DOHH2 (cell line): Measurements from ENCODE around the gene LRRC32.

ENCODE experiments used
- H3F3A ChIP-seq: fragments of 200-600 bp; sonication (generic), shearing (Covaris generic); 2 replicates; pipeline ENCODE4 v1.6.0; 2016; ENCODE audit warnings: antibody characterized with exemption, mild to moderate bottlenecking; ENCODE audit not compliant: control insufficient read depth, insufficient read depth
- H3K27ac ChIP-seq: fragments of 200-600 bp; sonication (generic); 2 replicates; pipeline ENCODE4 v1.5.1; 2014; ENCODE audit warnings: low read depth, mild to moderate bottlenecking, low read length, moderate library complexity
- H3K27me3 ChIP-seq: fragments of 200-600 bp; sonication (generic); 2 replicates; pipeline ENCODE4 v1.6.1; 2014; ENCODE audit warnings: mild to moderate bottlenecking, low read length, mixed read lengths; ENCODE audit not compliant: control insufficient read depth
- H3K36me3 ChIP-seq: fragments of 200-600 bp; sonication (generic); 2 replicates; pipeline ENCODE4 v1.6.1; 2014; ENCODE audit warnings: mild to moderate bottlenecking, low read length, moderate library complexity, mixed read lengths; ENCODE audit not compliant: control insufficient read depth
- H3K4me1 ChIP-seq: fragments of 200-600 bp; sonication (generic); 2 replicates; pipeline ENCODE4 v1.6.1; 2014; ENCODE audit warnings: mild to moderate bottlenecking, low read length, mixed read lengths; ENCODE audit not compliant: control insufficient read depth
- H3K4me2 ChIP-seq: fragments of 200-600 bp; sonication (generic); 2 replicates; pipeline ENCODE4 v1.6.0; 2014; ENCODE audit warnings: mild to moderate bottlenecking, low read length, moderate library complexity
- H3K4me3 ChIP-seq: fragments of 200-600 bp; sonication (generic); 2 replicates; pipeline ENCODE4 v1.5.1; 2014; ENCODE audit warnings: mild to moderate bottlenecking, low read length, mixed read lengths
- H3K79me2 ChIP-seq: fragments of 200-600 bp; sonication (generic); 2 replicates; pipeline ENCODE4 v1.6.1; 2014; ENCODE audit warnings: mild to moderate bottlenecking, low read length, mixed read lengths; ENCODE audit not compliant: control insufficient read depth
- H3K9me2 ChIP-seq: fragments of 200-600 bp; sonication (generic); replicated peaks from 2 replicates; pipeline ENCODE4 v1.6.1; 2014; ENCODE audit warnings: mild to moderate bottlenecking, low read length, mixed read lengths; ENCODE audit not compliant: control insufficient read depth
- H3K9me3 ChIP-seq: fragments of 200-600 bp; sonication (generic); 2 replicates; pipeline ENCODE4 v1.6.1; 2014; ENCODE audit warnings: antibody characterized with exemption, low read length, mixed read lengths; ENCODE audit not compliant: control insufficient read depth, insufficient read depth
- H4K20me1 ChIP-seq: fragments of 200-600 bp; sonication (generic); 2 replicates; pipeline ENCODE4 v1.6.0; 2014; ENCODE audit warnings: low read depth, mild to moderate bottlenecking, antibody characterized with exemption, low read length, moderate library complexity; ENCODE audit not compliant: control insufficient read depth, insufficient read depth
- EZH2phosphoT487 ChIP-seq: fragments of 200-600 bp; sonication (generic); IDR thresholded peaks from 2 replicates; pipeline ENCODE4 v1.6.1; 2017; ENCODE audit warnings: borderline replicate concordance, mild to moderate bottlenecking, antibody characterized with exemption, low read length, moderate library complexity, mixed read lengths
- TF ChIP-seq, protein P1 (sequence below): fragments of 200-600 bp; sonication (generic); IDR thresholded peaks from one replicate; pipeline ENCODE4 v1.5.1; 2014; ENCODE audit warnings: antibody characterized with exemption, mild to moderate bottlenecking, low read depth, low read length; ENCODE audit not compliant: poor library complexity, severe bottlenecking

The LRRC32 gene

DNA sequence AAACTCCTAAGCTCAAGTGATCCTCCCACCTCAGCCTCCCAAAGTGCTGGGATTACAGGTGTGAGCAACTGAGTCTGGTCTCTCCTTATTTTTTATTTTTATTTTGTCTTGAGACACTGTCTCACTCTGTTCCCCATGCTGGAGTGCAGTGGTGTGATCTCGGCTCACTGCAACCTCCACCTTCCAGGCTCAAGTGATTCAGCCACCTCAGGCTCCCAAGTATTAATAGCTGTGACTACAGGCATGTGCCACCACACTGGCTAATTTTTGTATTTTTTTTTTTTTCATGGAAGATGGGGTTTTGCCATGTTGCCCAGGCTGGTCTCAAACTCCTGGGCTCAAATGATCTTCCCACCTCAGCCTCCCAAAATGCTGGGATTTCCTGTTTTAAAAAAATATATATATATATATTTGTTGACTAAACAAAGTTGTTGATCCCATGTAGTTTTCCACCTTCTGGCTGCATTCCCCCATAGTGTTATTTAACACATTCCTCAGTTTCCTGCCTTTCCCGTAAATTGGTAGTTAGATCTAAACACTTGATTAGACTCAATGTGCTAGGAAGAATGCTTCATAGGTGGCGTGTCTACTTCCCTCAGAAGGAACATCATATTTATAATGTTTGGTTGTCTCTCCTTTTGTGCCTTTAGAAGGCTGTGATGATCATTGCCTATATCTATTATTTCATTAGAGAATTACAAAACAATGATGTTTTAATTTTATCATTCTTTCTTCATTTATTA lies 38.8 kb downstream of the LRRC32 start:
- H3K9me2 ChIP-seq = no peaks in the 10 kb centered on the region
- peaks cover 77% of the 10 kb centered on the region for H3K4me1 ChIP-seq
- no peak overlapping the region for H3K4me3 ChIP-seq
- peaks cover 18% of the 10 kb centered on the region for H3F3A ChIP-seq
- no peaks in the 10 kb centered on the region for H3K79me2 ChIP-seq
- H3K4me2 ChIP-seq = no peak overlapping the region
- H3K36me3 ChIP-seq = no peaks in the 10 kb centered on the region; the same call in 1 of the 2 replicates
- H3K9me3 ChIP-seq = no peaks in the 10 kb centered on the region
- H4K20me1 ChIP-seq = no peaks in the 10 kb centered on the region
- no peak overlapping the region for H3K27ac ChIP-seq
- H3K27me3 ChIP-seq = no peaks in the 10 kb centered on the region
- TF ChIP-seq EZH2phosphoT487 = no peak
- TF ChIP-seq, protein P1, sequence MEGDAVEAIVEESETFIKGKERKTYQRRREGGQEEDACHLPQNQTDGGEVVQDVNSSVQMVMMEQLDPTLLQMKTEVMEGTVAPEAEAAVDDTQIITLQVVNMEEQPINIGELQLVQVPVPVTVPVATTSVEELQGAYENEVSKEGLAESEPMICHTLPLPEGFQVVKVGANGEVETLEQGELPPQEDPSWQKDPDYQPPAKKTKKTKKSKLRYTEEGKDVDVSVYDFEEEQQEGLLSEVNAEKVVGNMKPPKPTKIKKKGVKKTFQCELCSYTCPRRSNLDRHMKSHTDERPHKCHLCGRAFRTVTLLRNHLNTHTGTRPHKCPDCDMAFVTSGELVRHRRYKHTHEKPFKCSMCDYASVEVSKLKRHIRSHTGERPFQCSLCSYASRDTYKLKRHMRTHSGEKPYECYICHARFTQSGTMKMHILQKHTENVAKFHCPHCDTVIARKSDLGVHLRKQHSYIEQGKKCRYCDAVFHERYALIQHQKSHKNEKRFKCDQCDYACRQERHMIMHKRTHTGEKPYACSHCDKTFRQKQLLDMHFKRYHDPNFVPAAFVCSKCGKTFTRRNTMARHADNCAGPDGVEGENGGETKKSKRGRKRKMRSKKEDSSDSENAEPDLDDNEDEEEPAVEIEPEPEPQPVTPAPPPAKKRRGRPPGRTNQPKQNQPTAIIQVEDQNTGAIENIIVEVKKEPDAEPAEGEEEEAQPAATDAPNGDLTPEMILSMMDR = no peak

DNA sequence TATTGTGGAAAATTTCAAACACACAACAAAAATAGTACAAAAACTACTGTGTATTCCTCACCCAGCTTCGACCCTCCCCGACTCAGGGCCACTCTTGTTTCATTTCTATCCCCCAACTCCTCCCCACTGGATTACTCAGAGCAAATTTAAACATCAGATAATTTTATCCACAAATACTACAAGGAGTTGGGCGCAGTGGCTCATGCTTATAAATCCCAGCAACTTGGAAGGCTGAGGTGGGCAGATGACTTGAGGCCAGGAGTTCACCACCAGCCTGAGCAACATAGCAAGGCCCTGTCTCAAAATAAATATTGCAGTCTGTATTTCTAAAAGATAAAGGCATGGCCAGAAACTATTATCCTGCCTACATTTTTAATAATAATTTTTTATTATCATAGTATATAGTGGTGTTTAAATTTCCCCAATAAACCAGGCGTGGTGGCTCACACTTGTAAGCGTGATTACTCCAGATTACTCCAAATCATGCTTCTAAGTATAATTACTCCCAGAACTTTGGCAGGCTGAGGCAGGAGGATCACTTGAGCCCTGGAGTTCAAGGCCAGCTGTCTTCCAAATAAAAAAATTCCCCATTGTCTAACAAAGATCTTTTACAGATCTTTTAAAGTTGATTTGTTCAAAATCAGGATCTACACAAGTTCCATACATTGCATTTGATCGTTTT lies 39.8 kb downstream of the LRRC32 start:
- Histone ChIP-seq H3K9me3 (no peaks in the 10 kb centered on the region), H3K36me3 (no peaks in the 10 kb centered on the region; the same call in 1 of the 2 replicates), H3K79me2 (no peaks in the 10 kb centered on the region), H3K4me3 (peak overlapping the region; percentile 62), H4K20me1 (no peaks in the 10 kb centered on the region), H3K27me3 (no peaks in the 10 kb centered on the region), H3K27ac (peak overlapping the region; percentile 52), H3K9me2 (no peaks in the 10 kb centered on the region), H3K4me1 (peaks cover 75% of the 10 kb centered on the region), H3K4me2 (peak overlapping the region; percentile 62), H3F3A (peaks cover 18% of the 10 kb centered on the region)
- TF ChIP-seq EZH2phosphoT487 = no peak
- TF ChIP-seq, protein P1 = no peak

DNA sequence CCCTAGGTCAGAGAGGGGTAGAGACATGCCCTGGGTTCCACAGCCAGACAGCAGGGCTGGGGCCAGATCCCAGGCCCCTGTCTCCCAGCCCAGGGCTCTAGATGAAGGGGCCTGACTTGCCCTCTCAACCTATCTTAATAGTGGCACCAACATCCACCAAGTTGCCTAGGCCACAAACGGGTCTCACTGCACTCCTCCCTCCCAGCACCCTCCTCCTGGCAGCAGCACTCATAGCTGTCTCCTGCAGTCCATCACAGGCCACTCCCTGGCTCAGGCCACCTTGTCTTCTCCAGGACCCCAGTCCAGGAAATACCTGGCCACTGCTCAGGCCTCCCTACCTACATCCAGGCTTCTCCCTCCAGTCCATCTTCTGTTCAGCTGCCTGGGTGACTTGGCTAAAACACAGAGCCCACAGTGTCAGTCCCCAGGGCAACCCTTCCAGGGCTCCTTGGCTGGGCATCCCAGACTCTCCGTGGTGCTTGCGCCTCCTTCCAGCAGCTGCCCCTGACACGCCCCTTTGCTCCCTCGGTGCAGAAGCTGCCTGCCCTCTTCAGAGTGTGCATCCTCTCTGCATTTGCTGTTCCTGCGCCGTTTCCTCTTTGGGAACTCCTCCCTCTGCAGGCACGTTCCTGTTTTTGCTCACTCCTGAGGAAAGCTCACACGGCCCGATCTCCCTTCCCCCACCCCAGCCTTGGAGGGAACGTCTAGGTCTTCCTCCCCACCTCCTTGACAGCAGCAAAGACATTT lies 40.5 kb downstream of the LRRC32 start:
- H3K9me2 ChIP-seq = no peaks in the 10 kb centered on the region
- H3K27me3 ChIP-seq = no peaks in the 10 kb centered on the region
- TF ChIP-seq, protein P1 = peak; percentile 10
- no peak for TF ChIP-seq EZH2phosphoT487
- peak overlapping the region; percentile 62 for H3K4me3 ChIP-seq
- no peaks in the 10 kb centered on the region; the same call in 1 of the 2 replicates for H3K36me3 ChIP-seq
- H3K4me2 ChIP-seq = peak overlapping the region; percentile 62
- H3K9me3 ChIP-seq = no peaks in the 10 kb centered on the region
- H4K20me1 ChIP-seq = no peaks in the 10 kb centered on the region
- H3K27ac ChIP-seq = peak overlapping the region; percentile 52
- H3F3A ChIP-seq = peaks cover 18% of the 10 kb centered on the region
- no peaks in the 10 kb centered on the region for H3K79me2 ChIP-seq
- peaks cover 68% of the 10 kb centered on the region for H3K4me1 ChIP-seq
